SK-N-SH (cell line): Measurements from ENCODE around the gene NAE1. TPM values are rescaled to one million over a fixed set of nuclear protein-coding genes. Genes with fewer than 3 reads are reported as not detected.

ENCODE experiments used
- CTCF ChIA-PET: fragments of 300-600, 350-600 bp; formaldehyde crosslinking; extraction: SDS; loops from one replicate; lab custom pipeline; 2021; lab: Yijun Ruan, JAX
- POLR2A ChIA-PET: fragments of 350-600 bp; sonication (Branson Sonifier 250); formaldehyde crosslinking; extraction: SDS; loops from one replicate; lab custom pipeline; 2020; ENCODE audit warnings: antibody characterized with exemption, inconsistent platforms; lab: Yijun Ruan, JAX
- DNase-seq: peaks from one replicate; pipeline ENCODE4 v3.0.0; 2012
- H2AFZ ChIP-seq: fragments of 200-600 bp; sonication (generic); 2 replicates; pipeline ENCODE4 v1.8.1; 2016; ENCODE audit warnings: antibody characterized with exemption, mild to moderate bottlenecking, low read depth
- H3F3A ChIP-seq: fragments of 200-600 bp; sonication (generic); replicated peaks from 2 replicates; pipeline ENCODE3; 2016; ENCODE audit warnings: antibody characterized with exemption, mild to moderate bottlenecking; ENCODE audit not compliant: insufficient read depth
- H3K27ac ChIP-seq, 2 experiments: fragments of 200-500 bp in 1 of 2; fragments of 200-600 bp in 1 of 2; sonication (Bioruptor generic) in 1 of 2; sonication (generic), shearing (Covaris generic) in 1 of 2; 2 replicates each; pipeline versions ENCODE4 v1.5.1 to v1.6.1; 2014 to 2016; ENCODE audit warnings: low read depth in 2 of 2, inconsistent platforms in 1 of 2, low read length in 1 of 2, mild to moderate bottlenecking in 1 of 2, mixed read lengths in 1 of 2
- H3K27me3 ChIP-seq: fragments of 200-600 bp; sonication (generic), shearing (Covaris generic); 2 replicates; pipeline ENCODE4 v1.6.1; 2016; ENCODE audit warnings: mixed run types; ENCODE audit not compliant: insufficient read depth
- H3K36me3 ChIP-seq, 2 experiments: fragments of 200-500 bp in 1 of 2; fragments of 200-600 bp in 1 of 2; sonication (Bioruptor generic) in 1 of 2; sonication (generic) in 1 of 2; replicated peaks in 1 of 2; 2 replicates each; pipeline versions ENCODE3 to v1.5.1; 2014 to 2016; ENCODE audit warnings: low read length in 1 of 2, mild to moderate bottlenecking in 1 of 2; ENCODE audit not compliant: insufficient read depth in 2 of 2, control insufficient read depth in 1 of 2
- H3K4me1 ChIP-seq, 2 experiments: fragments of 200-500 bp in 1 of 2; fragments of 200-600 bp in 1 of 2; sonication (Bioruptor generic) in 1 of 2; sonication (generic), shearing (Covaris generic) in 1 of 2; 2 replicates each; pipeline versions ENCODE4 v1.5.1 to v1.6.1; 2014 to 2016; ENCODE audit warnings: low read depth in 1 of 2, low read length in 1 of 2, mixed run types in 1 of 2; ENCODE audit not compliant: insufficient read depth in 2 of 2, control insufficient read depth in 1 of 2
- H3K4me2 ChIP-seq: fragments of 200-600 bp; sonication (generic), shearing (Covaris generic); 2 replicates; pipeline ENCODE4 v1.6.1; 2017; ENCODE audit warnings: mixed run types
- H3K4me3 ChIP-seq, 2 experiments: fragments of 200-500 bp in 1 of 2; fragments of 200-600 bp in 1 of 2; sonication (Bioruptor generic) in 1 of 2; sonication (generic), shearing (Covaris generic) in 1 of 2; 2 replicates each; pipeline versions ENCODE4 v1.5.1 to v1.8.1; 2014 to 2016; ENCODE audit warnings: low read depth in 2 of 2, inconsistent platforms in 1 of 2, low read length in 1 of 2, mild to moderate bottlenecking in 1 of 2, mixed read lengths in 1 of 2, moderate library complexity in 1 of 2
- H3K79me2 ChIP-seq: fragments of 200-600 bp; sonication (generic); 2 replicates; pipeline ENCODE4 v1.8.1; 2017; ENCODE audit warnings: mild to moderate bottlenecking; ENCODE audit not compliant: insufficient read depth
- H3K9ac ChIP-seq: fragments of 200-600 bp; sonication (generic); 2 replicates; pipeline ENCODE4 v1.6.1; 2017; ENCODE audit warnings: mixed run types
- H3K9me2 ChIP-seq: fragments of 200-600 bp; sonication (generic); 2 replicates; pipeline ENCODE4 v1.6.1; 2017; ENCODE audit warnings: mixed run types
- H3K9me3 ChIP-seq: fragments of 200-600 bp; sonication (generic); 2 replicates; pipeline ENCODE4 v1.6.1; 2017; ENCODE audit warnings: mixed run types, mild to moderate bottlenecking, moderate library complexity
- H4K20me1 ChIP-seq: fragments of 200-600 bp; sonication (generic); 2 replicates; pipeline ENCODE4 v1.6.1; 2017; ENCODE audit warnings: mild to moderate bottlenecking, mixed run types; ENCODE audit not compliant: insufficient read depth
- EZH2phosphoT487 ChIP-seq: fragments of 200-600 bp; sonication (generic); IDR thresholded peaks from 2 replicates; pipeline ENCODE4 v1.6.1; 2017; ENCODE audit warnings: low read depth, mixed run types, mild to moderate bottlenecking, antibody characterized with exemption, moderate library complexity, borderline replicate concordance
- FOSL2 ChIP-seq: IDR thresholded peaks from 2 replicates; pipeline ENCODE4 v1.4.0; 2012; ENCODE audit warnings: low read depth, mild to moderate bottlenecking, moderate library complexity, borderline replicate concordance
- FOXJ3 ChIP-seq: sonication (generic); formaldehyde crosslinking; IDR thresholded peaks from 2 replicates; pipeline ENCODE4 v1.5.1; 2020; ENCODE audit warnings: mild to moderate bottlenecking, missing genetic modification reagents
- FOXM1 ChIP-seq: IDR thresholded peaks from 2 replicates; pipeline ENCODE4 v1.4.0; 2012; ENCODE audit warnings: low read depth, mild to moderate bottlenecking
- GATA2 ChIP-seq: sonication (generic); formaldehyde crosslinking; IDR thresholded peaks from 2 replicates; pipeline ENCODE4 v1.5.0; 2020; ENCODE audit warnings: mild to moderate bottlenecking, missing genetic modification reagents
- MEF2A ChIP-seq: IDR thresholded peaks from 2 replicates; pipeline ENCODE4 v1.4.0; 2012; ENCODE audit warnings: low read depth, borderline replicate concordance
- NFIC ChIP-seq: IDR thresholded peaks from 2 replicates; pipeline ENCODE4 v1.4.0; 2012; ENCODE audit warnings: borderline replicate concordance
- NRF1 ChIP-seq: IDR thresholded peaks from 2 replicates; pipeline ENCODE4 v1.6.1; 2012; ENCODE audit warnings: low read depth, mild to moderate bottlenecking, low read length
- POLR2AphosphoS5 ChIP-seq: IDR thresholded peaks from 2 replicates; pipeline ENCODE4 v1.6.1; 2012; ENCODE audit warnings: low read depth, low read length
- RAD21 ChIP-seq: IDR thresholded peaks from 2 replicates; pipeline ENCODE4 v1.6.1; 2012; ENCODE audit warnings: mild to moderate bottlenecking, low read length
- RFX5 ChIP-seq: IDR thresholded peaks from 2 replicates; pipeline ENCODE4 v1.6.1; 2012; ENCODE audit warnings: mild to moderate bottlenecking, improper control_type of control experiment, low read length
- SMC3 ChIP-seq: IDR thresholded peaks from 2 replicates; pipeline ENCODE4 v1.6.1; 2012; ENCODE audit warnings: low read depth, low read length, improper control_type of control experiment
- TCF12 ChIP-seq: IDR thresholded peaks from 2 replicates; pipeline ENCODE4 v1.4.0; 2012
- TEAD4 ChIP-seq: IDR thresholded peaks from 2 replicates; pipeline ENCODE4 v1.4.0; 2012; ENCODE audit warnings: mild to moderate bottlenecking, borderline replicate concordance; ENCODE audit not compliant: insufficient read depth
- YY1 ChIP-seq: IDR thresholded peaks from 2 replicates; pipeline ENCODE4 v1.4.0; 2012; ENCODE audit warnings: low read depth, mild to moderate bottlenecking
- WGBS: methylation state at CpG from one replicate; pipeline ENCODE4 v1.1.6; 2017; ENCODE audit warnings: low lambda C conversion rate; 5-methylcytosine and 5-hydroxymethylcytosine counted together
- polyA plus RNA-seq, 3 experiments: library from polyadenylated mRNA; depleted of rRNA; stranded (reverse); fragments of >200 nt; gene quantifications; 2 replicates each; pipeline ENCODE4 v1.2.3, GENCODE V29; 2012
- TF ChIP-seq, protein P1 (sequence below): IDR thresholded peaks from 2 replicates; pipeline ENCODE4 v1.6.1; 2012; ENCODE audit warnings: mild to moderate bottlenecking, low read depth, low read length, moderate library complexity
- TF ChIP-seq, protein P2 (sequence below): IDR thresholded peaks from 2 replicates; pipeline ENCODE4 v1.4.0; 2012; ENCODE audit warnings: low read depth, borderline replicate concordance
- TF ChIP-seq, protein P3 (sequence below): IDR thresholded peaks from 2 replicates; pipeline ENCODE4; 2012

The NAE1 gene
- polyA plus RNA-seq, 1 of the 3 experiments (the other 2 are of a cell fraction): 33.8 TPM

DNA sequence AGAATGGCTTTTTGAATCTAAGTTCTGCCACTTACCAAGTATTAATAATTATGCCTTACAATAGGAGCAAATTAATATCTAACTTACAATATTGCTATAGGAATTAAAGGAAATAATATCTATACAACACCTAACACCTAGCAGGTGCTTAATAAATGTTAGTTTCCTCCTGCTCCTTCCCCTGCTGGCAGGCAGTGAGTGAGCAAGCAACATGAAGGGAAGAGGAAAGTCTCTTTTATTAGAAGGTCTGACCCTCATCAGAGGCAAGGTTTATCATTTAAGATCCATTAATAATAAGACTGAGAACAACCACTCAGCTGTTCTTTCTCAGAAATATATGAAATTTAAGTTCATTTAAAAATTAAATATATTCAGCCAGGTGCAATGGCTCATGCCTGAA, 72.7 kb downstream of the NAE1 start:
- DNase-seq: no peak
- Histone ChIP-seq H3K4me3 (no peak overlapping the region), H3F3A (no peaks in the 10 kb centered on the region), H3K9me3 (no peaks in the 10 kb centered on the region), H4K20me1 (no peaks in the 10 kb centered on the region), H3K4me1 (no peaks in the 10 kb centered on the region), H3K9ac (no peak overlapping the region), H2AFZ (no peak overlapping the region), H3K27ac (no peak overlapping the region), H3K27me3 (peaks cover 10% of the 10 kb centered on the region; the same call in 1 of the 2 replicates), H3K79me2 (no peaks in the 10 kb centered on the region), H3K4me2 (no peak overlapping the region), H3K9me2 (no peaks in the 10 kb centered on the region), H3K36me3 (no peaks in the 10 kb centered on the region)
- no peak for TF ChIP-seq EZH2phosphoT487
- no peak for TF ChIP-seq RFX5
- no peak for TF ChIP-seq FOXJ3 (CRISPR knock-in tag)
- TF ChIP-seq, protein P1, sequence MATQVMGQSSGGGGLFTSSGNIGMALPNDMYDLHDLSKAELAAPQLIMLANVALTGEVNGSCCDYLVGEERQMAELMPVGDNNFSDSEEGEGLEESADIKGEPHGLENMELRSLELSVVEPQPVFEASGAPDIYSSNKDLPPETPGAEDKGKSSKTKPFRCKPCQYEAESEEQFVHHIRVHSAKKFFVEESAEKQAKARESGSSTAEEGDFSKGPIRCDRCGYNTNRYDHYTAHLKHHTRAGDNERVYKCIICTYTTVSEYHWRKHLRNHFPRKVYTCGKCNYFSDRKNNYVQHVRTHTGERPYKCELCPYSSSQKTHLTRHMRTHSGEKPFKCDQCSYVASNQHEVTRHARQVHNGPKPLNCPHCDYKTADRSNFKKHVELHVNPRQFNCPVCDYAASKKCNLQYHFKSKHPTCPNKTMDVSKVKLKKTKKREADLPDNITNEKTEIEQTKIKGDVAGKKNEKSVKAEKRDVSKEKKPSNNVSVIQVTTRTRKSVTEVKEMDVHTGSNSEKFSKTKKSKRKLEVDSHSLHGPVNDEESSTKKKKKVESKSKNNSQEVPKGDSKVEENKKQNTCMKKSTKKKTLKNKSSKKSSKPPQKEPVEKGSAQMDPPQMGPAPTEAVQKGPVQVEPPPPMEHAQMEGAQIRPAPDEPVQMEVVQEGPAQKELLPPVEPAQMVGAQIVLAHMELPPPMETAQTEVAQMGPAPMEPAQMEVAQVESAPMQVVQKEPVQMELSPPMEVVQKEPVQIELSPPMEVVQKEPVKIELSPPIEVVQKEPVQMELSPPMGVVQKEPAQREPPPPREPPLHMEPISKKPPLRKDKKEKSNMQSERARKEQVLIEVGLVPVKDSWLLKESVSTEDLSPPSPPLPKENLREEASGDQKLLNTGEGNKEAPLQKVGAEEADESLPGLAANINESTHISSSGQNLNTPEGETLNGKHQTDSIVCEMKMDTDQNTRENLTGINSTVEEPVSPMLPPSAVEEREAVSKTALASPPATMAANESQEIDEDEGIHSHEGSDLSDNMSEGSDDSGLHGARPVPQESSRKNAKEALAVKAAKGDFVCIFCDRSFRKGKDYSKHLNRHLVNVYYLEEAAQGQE: no peak
- TF ChIP-seq NRF1: no peak
- CTCF ChIA-PET: no interaction called here
- POLR2A ChIA-PET: no interaction called here

DNA sequence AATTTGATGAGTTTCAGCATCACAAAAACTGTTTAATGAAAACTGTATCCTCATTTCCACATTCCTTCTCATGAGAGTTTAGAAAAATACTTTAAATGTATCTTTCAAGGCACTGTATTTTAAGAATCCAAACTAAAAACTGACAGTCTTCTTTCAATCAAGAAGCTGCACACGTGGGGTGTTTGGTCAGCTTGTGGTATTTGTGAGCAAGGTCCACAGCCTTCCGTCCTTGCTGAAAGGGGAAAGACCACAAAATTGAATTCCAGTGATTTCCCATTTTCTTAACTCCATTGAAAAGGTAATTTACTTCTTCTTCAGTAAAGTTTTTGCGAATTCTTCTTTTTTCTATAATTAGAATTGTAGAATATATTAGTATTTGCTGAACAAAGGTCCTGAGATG, 76.0 kb downstream of the NAE1 start:
- H4K20me1 ChIP-seq: peaks cover 10% of the 10 kb centered on the region
- no peak for DNase-seq
- H3K79me2 ChIP-seq: peaks cover 15% of the 10 kb centered on the region
- no peaks in the 10 kb centered on the region for H3K27me3 ChIP-seq
- H2AFZ ChIP-seq: no peak overlapping the region
- peaks cover 3 to 12% of the 10 kb centered on the region in 2 experiments; a peak in 2 of 4 replicates for H3K4me1 ChIP-seq
- no peak overlapping the region for H3K4me3 ChIP-seq
- WGBS: 41% methylated on average over 3 of the region's 3 CpGs
- H3K27ac ChIP-seq: no peak overlapping the region
- POLR2A ChIA-PET: no interaction called here
- H3K4me2 ChIP-seq: no peak overlapping the region
- CTCF ChIA-PET: interaction anchor here (0.6 to 1.3 kb wide), 3 partner anchors 29 to 113 kb away, joined by 3 read pairs; no protein-coding TSS in a partner anchor
- TF ChIP-seq EZH2phosphoT487: no peak
- TF ChIP-seq GATA2: no peak
- TF ChIP-seq MEF2A: no peak
- TF ChIP-seq, protein P2, sequence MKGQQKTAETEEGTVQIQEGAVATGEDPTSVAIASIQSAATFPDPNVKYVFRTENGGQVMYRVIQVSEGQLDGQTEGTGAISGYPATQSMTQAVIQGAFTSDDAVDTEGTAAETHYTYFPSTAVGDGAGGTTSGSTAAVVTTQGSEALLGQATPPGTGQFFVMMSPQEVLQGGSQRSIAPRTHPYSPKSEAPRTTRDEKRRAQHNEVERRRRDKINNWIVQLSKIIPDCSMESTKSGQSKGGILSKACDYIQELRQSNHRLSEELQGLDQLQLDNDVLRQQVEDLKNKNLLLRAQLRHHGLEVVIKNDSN: no peak
- TF ChIP-seq FOSL2: no peak
- no peak for TF ChIP-seq POLR2AphosphoS5
- no peak for TF ChIP-seq TEAD4
- no peak for TF ChIP-seq NFIC
- TF ChIP-seq, protein P3, sequence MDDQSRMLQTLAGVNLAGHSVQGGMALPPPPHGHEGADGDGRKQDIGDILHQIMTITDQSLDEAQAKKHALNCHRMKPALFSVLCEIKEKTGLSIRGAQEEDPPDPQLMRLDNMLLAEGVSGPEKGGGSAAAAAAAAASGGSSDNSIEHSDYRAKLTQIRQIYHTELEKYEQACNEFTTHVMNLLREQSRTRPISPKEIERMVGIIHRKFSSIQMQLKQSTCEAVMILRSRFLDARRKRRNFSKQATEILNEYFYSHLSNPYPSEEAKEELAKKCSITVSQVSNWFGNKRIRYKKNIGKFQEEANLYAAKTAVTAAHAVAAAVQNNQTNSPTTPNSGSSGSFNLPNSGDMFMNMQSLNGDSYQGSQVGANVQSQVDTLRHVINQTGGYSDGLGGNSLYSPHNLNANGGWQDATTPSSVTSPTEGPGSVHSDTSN: no peak
- TF ChIP-seq YY1: no peak
- TF ChIP-seq TCF12: no peak
- no peak for TF ChIP-seq SMC3
- no peak for TF ChIP-seq RAD21
- no peak for TF ChIP-seq FOXM1
- TF ChIP-seq, protein P1: no peak
- H3K9ac ChIP-seq: no peak overlapping the region
- H3K9me3 ChIP-seq: no peaks in the 10 kb centered on the region
- H3K9me2 ChIP-seq: no peaks in the 10 kb centered on the region
- peaks cover 1 to 4% of the 10 kb centered on the region in 2 experiments for H3K36me3 ChIP-seq
- no peaks in the 10 kb centered on the region for H3F3A ChIP-seq
